Mesenteric fat pad (tissue), 1 donor: ENCODE results near the gene CLBA1. TPM values are rescaled to one million over a fixed set of nuclear protein-coding genes. Genes with fewer than 3 reads are reported as not detected.
A peak's percentile ranks its signal among the peaks of the same experiment; 100 is the strongest.

Experiments
- DNase-seq: peaks from one replicate; pipeline ENCODE4 v3.0.0-alpha.2; 2020; ENCODE audit warnings: low spot score
- total RNA-seq: library from RNA; stranded (reverse); fragmentation: NEBNext Ultra II Directional; extraction: Animal tissue kit (Norgen Biotek cat#: 25700); gene quantifications from one replicate; pipeline ENCODE4 v1.2.1, GENCODE V29; 2021
- donor health status: DM: yes; HTN: yes; CAD: no.

The CLBA1 gene
- total RNA-seq, 1 donor from 2014 or later, result 2.8 TPM

DNA sequence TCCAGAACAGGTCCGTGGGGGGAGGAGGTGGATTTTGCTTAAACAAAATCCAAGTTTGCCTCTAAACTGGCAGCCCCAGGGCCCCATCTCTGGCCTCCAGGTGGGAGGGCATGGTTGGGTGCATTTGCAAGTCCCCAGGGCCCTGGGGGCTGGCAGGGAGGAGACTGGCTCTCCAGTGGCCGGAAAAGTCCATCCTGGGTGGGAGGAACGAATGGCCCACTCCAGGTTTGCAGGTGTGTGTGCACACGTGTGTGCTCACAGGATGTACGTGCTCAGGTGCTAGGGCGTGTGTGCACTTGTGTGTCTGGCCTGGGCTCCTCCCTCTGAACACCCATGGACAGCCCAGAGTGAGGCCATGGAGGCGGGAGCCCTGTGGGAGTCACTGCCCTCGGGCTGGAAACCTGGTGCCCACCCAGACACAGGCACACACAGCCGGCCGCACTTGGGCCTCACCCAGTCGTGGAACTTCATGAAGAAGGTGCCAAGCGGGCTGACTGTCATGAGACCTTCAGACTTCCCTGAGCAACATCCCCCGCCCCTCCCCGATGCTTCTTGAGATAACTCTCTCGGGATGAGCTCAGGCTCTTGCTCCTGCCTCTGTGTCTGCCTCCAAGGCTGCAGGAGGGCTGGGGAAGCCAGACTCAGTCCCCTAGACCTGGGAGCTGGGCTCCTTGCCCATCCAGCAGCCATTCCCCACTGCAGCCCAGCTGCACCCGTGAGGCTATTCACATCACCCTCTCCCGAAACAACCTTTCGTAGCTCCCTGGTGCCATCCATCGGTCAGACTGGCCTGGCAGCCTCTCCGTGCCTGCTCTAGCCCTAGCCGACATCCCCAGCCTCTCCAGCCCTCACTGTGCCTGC lies 16.8 kb upstream of the CLBA1 start:
- no peak for DNase-seq

DNA sequence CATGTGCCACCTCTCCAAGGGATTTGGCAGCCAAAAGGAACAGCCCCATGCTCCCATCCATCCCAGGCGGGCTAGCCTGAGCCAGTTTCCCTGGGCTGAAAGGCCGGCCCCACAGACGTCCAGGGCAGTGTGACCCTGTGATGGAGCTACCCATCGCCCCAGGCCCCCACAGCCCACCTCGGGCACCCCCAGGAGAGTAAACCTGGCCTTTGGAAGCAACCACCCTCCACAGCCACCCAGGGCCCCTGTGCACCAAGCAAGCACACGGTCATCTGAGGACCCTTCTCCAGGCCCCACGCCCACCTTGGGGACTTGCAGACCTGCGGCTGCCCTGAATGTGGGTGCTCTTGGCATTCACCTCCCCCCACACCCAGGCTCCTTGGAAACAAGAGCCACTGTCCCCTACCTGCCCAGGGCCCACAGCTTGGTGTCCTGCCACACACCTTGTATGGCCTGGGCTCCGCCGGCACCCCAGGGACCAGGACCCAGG lies 15.8 kb upstream of the CLBA1 start:
- DNase-seq, result no peak

DNA sequence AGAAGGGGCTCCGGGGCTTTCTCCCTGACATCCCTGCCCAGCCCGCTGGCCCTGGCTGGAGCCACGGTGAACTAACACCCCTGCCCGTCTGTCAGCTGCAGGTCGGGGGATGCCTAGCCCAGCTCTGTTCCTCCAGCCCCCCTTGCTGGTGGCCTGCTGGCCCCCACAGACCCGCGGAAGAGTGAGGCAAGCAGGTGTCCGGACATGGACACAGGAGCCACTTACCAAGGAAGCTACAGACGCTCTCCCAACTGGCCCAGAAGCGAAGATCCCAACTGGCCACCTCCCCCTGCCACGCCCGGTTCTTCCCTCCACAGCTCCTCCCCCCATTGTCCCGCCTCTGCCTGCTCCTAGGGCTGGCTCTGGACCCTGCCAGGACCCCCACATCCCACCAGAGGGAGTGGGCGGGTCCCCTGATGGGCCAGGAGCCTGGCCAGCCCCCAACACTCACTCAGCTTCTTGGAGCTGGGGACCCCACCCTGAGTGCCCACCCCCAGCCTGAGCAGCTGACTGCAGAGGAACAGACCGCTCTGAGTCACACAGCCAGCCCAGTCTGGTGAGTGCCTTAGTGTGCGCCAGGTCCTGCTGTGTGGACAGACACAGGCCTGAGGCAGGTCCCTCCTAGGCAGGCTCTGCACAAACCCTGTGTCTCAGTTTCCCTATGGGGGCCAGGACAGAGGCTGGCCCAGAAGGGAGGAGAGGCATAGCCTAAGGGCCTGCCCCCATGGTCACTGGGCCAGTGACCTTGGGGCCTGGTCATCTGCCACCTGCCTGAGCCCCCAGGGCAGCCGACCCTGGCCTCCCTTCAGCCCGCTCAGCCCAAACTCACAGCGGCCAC lies 15.1 kb upstream of the CLBA1 start:
- DNase-seq, result no peak

DNA sequence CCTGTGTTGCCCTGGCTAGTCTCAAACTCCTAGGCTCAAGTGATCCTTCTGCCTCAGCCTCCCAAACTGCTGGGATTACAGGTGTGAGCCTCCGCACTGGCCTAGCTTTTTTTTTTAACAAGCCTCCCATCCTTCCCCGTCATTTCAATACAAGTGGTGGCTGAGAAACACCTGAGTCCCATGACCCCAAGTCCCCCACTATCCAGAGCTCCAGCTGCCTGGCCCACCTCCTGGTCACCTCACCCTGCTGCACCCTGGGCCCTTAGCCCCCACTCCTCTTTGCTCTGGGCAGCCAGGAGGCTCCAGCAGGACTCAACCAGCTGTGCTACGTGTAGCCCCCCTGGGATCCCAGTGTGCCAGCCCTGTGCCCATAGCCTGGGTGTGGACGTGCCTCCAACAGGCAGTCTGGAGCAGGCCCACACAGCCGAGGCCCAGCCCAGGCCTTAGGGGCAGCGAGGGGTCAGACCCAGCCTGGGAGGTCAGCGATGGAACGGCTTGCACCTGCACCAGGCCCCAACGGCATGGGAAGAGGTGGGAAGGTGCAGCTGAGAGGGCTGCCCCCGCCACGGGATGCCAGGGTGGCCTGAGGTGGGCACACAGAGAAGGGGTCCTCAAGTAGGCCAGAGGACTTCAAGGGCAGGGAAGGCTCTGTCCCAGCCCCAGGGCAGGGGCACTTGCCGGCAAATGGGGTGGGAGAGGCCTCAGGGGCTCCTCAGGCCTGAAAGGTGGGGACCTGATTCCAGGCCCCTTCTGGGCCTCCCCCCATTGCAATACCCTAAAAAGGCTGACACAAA lies 13.9 kb upstream of the CLBA1 start:
- no peak for DNase-seq

DNA sequence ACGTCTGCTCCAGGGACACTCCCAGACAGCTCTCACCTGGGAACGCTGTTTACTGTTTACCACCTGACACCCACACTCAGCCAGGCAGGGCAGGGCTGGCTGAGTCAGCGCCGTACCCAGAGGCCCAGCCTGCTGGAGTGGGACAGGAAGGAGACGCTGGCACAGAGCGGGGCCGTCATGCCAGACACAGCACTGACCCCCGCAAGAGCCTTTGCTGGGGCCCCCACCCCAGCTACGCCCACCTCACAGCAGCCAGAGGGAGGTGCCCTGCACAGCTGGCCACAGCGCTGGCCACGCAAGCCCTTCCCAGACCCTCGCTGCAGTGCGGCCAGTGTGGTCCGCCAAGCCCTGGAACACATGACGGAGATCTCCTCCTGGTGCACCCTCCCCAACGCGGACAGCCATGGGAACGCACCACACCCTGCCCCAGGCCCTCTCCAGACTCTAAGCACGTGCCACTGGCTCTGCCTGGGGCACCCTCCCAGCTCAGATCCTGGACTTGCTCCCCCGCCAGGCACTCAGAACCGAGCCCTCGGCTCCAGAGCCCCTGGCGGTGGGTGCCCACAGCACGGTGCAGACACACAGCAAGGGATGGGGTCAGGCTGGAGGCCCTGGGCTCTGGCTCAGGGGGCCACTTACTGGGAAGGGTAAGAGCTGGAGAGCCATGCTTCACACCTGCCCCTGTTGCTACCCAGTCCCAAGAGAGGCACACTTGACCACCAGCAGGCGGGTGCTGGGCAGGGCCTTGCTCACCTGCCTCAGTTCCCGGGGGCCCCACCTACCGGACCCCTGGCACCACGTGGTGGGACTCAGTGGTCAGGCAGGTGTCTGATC lies 13.1 kb upstream of the CLBA1 start:
- no peak for DNase-seq

DNA sequence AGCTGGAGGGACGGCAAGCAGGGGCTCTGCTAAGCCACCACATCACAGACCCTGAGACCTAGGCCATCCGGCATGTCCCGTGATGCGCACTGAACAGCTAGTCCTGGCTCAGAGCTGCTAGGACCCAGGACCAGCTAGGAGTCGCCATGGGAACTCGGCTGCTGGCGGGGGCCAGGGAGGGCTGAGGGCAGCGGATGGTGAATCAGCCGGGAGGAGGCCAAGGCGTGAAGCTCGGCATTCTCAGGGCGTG lies 12.5 kb upstream of the CLBA1 start:
- DNase-seq, result peak; percentile 95

DNA sequence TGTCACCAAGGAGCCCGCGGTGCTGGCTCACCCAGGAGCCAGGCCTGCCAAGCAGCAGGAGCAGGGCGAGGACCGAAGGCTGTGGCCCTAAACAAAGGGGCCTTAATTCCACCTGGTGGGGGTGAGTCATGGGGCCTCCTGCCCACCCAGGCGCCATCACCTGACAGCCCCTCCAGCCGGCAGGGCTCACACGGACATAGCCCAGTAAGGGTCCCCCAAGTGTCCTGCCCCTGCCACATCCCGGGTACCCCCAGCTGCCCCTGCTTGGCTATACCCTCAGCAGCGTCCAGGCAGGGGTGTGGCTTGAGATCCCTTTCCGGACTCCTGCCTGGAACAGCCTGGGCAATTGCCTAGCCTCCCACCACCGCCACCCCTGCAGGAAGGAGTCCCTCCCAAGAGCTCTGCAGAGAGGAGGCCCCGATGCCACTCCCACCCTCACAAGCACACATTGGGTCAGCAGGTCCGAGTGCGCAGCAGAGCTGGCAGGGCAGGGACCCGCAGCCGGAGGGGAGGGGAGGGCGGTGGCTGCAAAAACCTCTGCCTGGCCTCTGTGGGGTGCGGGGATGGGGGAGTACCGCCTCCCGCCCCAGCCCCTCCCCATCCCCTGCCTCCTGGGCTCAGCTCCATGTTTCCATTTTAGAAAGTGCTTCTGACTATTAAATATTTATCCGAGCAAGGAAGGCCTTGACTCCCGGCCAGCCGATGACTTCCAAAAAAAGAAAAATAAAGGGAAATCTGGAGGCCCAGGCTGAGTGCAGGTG lies 12.0 kb upstream of the CLBA1 start:
- no peak for DNase-seq

DNA sequence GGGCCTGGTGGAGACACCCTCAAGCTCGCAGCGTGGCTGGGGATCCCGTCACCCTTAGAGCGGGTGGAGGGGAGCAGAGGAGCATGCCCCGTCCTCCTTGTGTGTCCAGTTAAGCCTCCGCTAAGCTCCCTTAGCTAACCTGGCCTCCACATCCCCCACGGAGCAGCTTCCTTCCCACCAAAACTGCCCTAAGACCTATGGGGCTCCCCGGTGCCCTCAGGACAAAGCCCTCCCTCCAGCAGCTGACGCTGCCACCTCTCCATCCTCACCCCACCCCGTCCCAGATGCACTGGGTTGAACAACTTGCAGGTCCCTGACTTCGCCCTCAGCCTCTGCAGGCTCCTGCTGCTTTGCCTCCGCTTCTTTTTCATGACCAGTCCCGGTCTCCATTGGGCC lies 11.4 kb upstream of the CLBA1 start:
- DNase-seq, result no peak

DNA sequence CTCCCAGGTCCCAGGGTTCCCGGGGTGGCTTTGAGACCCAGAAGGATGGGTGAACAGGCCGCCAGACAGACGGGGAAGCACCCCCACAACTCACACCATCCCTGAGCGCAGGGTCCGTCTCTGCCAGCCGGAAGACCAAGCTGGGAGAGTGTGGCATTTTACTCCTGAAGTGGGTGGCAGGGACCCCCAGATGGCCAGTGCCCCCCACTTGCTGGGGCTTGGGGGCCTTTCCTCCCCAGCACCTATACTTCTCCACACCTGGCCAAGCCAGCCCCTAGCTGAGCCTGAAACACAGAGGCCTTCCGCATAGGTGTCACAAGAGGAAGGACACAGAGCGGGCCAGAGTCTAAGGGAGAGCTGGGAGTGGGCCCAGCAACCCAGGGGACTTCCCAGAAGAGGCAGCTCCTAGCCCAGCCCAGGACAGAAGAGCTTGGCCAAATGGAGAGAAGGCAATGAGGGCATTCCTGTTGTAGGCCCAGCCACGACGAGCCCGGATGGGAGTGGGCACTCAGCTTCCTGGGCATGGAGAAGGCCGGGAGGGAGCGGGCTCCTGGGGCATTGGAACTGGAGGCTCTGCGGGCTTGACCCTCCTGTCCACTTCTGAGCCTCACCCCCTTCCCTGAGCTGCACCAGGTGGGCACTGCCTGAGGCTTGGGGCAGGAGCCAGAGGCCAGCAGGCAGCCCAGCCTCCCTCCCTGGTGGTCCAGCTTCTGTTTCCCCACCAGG lies 10.8 kb upstream of the CLBA1 start:
- DNase-seq, result no peak

DNA sequence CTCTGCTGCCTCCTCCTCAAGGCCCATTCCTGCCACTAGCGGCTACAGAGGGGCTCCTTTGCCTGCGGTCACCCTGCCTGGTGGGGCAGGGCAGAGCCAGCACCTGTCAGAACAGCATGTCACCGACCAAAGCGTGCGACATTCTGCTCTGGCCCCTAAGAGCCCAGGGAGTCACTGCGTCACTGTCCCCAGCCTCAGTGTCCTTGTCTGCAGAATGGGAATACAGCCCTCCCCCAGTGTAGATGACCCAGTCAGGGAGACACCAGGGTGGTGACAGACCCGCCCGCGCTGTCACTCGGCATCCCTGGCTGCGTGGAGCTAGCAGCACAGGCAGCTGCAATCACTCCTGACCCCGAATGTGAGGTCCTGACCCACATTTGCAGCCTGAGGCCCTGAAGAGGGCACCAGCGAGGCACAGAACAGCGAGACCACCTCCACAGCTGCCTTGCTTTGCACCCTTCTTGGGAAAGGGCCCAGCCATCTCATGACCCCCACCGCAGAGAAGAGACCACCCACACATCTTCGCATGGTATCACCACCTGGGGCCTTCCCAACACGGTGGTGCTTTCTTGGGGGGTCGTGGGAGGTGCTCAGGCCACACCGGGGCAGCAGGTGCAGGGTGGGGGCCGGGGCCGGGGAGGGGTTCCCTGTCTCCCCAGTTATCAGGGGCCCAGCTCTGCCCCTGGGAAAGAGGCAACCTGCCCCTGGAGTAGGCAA lies 9.9 kb upstream of the CLBA1 start:
- DNase-seq, result no peak

DNA sequence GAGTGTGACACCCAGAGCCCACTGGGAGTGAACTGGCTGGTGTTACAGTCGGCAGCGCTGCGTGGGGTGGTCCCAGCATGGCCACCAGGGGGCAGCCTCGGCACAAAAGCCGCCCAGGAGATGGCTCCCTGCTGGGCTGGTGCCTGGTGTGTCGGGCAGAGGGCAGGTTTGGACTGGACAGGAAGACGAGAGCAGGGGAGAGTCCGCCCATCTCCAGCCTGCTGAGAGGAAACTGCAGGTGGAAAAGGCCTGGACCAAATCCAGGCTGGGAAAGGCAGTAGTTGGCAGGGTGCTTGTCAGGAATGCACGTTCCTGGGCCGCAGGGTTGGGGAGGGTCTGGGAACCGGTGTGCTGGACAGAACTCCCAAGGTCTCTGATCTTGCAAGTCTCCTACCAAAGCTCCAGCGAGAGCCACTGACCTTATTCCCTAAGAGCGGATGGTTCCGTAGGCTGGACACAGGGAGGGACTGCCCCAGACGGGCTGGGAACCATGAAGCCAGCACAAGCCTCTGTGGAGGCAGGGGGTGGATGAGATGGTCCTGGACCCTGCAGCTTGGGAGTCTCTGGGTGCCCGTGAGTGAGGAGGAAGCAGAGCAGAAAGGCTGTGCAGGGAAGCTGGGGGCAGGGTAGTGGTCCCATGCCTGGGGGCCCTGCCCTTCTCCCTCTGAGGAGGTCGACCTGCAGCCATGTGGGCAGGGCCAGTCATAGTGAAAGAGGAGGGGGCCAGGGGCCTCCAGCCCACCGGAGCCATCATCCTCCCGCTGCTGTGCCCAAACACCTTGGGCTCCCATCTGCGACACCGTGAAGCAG lies 9.2 kb upstream of the CLBA1 start:
- peak; percentile 96 for DNase-seq

DNA sequence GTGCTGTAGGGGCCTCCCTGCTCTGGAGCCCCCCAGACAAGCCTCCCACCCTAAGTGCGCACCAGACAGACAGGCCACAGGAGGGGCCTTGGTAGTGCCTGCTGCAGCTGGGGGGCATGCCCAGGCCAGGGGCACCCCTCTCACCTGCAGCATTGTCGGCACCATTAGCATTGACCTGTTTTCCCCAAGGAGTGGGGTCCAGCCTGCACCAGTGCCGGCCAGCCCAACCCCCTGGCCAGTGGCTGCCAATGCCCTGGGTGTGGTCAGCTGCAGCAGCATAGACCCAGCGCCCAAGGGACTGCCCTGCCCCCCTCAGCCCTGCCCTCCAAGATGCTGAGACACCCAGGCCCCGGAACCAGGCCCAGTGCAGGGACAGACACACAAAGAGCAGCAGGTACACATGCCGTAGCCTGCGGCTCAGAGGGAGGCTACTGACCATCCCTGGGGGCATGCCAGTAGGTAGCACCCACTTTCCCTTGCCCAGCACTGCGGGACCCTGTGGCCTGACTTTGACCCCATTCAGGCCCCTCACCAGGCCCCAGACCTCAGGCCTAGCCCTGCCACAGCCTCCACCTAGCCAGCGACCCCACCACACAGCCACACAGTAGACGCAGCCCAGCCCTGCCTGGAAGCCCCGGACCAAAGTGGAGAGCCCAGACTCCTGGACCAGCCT lies 8.4 kb upstream of the CLBA1 start:
- no peak for DNase-seq

DNA sequence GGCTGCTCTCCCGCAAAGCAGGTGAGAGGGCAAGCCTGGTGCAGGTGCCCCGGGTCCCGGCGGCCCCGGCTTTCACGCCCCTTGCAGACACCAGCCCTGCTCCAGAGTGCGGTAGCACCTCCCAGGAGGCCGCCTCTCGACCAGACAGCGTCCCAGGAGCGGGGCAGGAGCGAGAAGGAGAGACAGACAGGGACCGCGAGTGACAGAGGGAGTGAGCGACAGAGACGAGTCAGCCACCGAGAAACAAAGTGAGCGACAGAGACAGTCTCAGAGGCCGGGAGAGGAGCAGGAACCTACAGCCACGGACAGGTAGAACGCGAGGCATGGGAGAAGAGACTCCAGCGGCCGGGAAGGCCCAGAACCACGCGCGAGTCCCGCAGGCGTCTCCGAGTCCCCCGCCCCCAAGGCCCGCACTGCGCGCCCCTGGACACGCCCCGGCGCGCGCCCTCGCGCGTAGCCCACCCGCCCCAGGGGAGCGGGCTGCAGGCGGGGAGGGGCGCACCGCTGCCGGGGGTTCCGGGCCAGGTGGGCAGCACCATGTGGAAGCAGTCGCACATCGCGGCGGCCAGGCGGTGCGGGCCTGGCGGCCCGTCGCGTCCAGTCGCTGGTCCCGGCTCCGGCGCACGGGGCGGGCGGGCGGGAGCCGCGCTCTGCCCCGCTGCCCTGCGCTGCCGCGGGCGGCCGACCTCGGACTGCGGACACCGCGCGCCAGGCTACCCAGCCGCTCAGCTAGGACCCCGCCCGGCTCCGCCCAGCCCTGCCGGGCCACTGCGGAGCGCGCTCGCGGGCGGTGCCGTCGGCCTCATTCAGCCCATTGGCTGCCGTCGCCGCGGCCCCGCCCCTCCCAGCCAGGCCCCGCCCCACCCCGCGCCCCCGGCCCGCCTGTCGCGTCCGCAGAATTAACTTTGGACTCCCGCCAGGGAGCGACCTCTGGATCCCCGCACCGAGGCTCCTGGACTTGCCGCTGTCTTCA lies 7.6 kb upstream of the CLBA1 start, which contains the start of gene AHNAK2:
AHNAK2 (minus strand) TSS at position 694 of the 973 bp plus-strand sequence; CDS start at position 557, 137 bp downstream.
- no peak for DNase-seq

DNA sequence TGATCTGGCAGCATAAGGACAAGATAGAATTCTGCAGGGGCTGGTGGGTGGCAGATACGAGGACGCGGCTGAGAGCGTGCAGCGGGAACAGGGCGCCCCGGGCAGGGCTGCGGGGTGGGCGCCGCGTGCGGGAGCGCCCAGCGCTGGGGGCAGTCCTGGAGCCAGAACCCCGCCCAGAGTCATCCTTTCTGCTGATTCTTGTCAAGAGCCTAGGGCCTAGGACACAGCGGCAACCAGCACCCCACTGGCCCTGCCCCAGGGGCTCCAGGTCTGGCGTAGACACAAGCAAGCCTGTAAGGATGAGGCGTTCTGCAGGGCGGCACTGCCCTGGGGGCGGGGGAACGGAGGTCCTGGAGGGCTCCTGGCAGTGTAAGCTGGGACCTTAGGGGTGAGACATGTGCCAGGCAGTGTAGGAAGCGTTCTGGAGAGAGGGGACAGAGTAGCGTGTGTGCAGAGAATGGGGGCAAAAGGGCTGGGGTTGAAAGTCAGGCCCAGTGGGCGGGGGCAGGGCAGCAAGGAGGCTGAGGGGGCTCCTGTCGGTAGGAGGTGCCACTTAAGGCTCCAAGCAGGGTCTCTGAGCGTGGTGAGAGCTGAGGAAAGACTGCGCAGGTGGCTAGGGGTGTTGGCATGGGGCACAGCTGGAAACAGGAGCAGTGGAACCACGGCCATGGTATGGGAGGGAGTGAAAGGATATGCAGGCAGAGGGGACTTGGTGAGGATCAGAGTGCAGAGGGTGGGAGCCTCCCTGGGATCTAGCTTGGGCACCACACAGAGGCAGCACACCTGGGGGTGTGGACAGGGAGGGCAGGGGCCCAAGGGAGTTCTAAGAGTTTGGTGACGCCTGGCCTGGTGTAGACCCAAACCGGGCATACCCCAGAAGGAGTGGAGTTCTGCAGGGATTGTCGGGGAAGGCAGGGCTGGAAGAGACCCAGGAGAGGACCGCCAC lies 6.6 kb upstream of the CLBA1 start:
- DNase-seq, result no peak
